Gastroesophageal sphincter (tissue), 4 donors: ENCODE measurements around the gene GDPD5. TPM values are rescaled to one million over a fixed set of nuclear protein-coding genes. Genes with fewer than 3 reads are reported as not detected.

Source experiments
- ATAC-seq: fragments of 150-250 bp; one replicate; pipeline ENCODE4 v1.9.1; 2016; ENCODE audit warnings: mild to moderate bottlenecking, moderate library complexity
- H3K27ac ChIP-seq, 4 donors: fragments of 200-600 bp; sonication (generic) in 3 of 4; 1 replicate in 3 of 4; 2 replicates in 1 of 4; pipeline ENCODE4 v1.5.1; 2016 to 2019
- H3K27me3 ChIP-seq: fragments of 200-600 bp; sonication (generic); one replicate; pipeline ENCODE4 v1.5.1; 2019
- H3K36me3 ChIP-seq, 2 donors: fragments of 200-600 bp; sonication (generic); one replicate each; pipeline ENCODE4 v1.5.1; 2019; ENCODE audit warnings: control low read depth in 1 of 2
- H3K4me1 ChIP-seq, 3 donors: fragments of 200-600 bp; sonication (generic); 1 replicate in 2 of 3; 2 replicates in 1 of 3; pipeline ENCODE4 v1.5.1; 2016 to 2019; ENCODE audit warnings: control low read depth in 2 of 3
- H3K4me3 ChIP-seq, 2 donors: fragments of 200-600 bp; sonication (generic); one replicate each; pipeline ENCODE4 v1.5.1; 2019; ENCODE audit warnings: mild to moderate bottlenecking in 1 of 2, moderate library complexity in 1 of 2
- H3K9me3 ChIP-seq, 3 donors: fragments of 200-600 bp; sonication (generic); one replicate each; pipeline ENCODE4 v1.5.1; 2017 to 2019; ENCODE audit warnings: control low read depth in 2 of 3
- EP300 ChIP-seq: sonication (generic); formaldehyde crosslinking; IDR thresholded peaks from one replicate; pipeline ENCODE4 v1.6.1; 2017; ENCODE audit warnings: antibody characterized with exemption, mild to moderate bottlenecking
- POLR2A ChIP-seq, 2 donors: fragments of 450-650 bp; IDR thresholded peaks; one replicate each; pipeline ENCODE4 v1.6.1; 2017; ENCODE audit warnings: antibody characterized with exemption in 2 of 2, mild to moderate bottlenecking in 2 of 2, moderate library complexity in 1 of 2
- POLR2AphosphoS5 ChIP-seq: sonication (generic); formaldehyde crosslinking; IDR thresholded peaks from one replicate; pipeline ENCODE4 v1.6.1; 2017; ENCODE audit warnings: antibody characterized with exemption
- WGBS, 2 donors: methylation state at CpG; one replicate each; pipeline ENCODE4 v1.1.5; 2018; ENCODE audit warnings: low coverage in 1 of 2; 5-methylcytosine and 5-hydroxymethylcytosine counted together
- total RNA-seq, 4 donors: library from RNA; depleted of rRNA; stranded (reverse); fragments of >200 nt; gene quantifications; one replicate each; pipeline ENCODE4 v1.1.0, GENCODE V29; 2016
- TF ChIP-seq, protein P1 (sequence below), 4 experiments: fragments of 200-600 bp in 2 of 4; fragments of 450-650 bp in 2 of 4; sonication (generic) in 1 of 4; IDR thresholded peaks; one replicate each; pipeline ENCODE4 v1.5.1; 2017 to 2019; ENCODE audit warnings: antibody characterized with exemption in 4 of 4, mild to moderate bottlenecking in 2 of 4, moderate library complexity in 2 of 4

GDPD5 gene
- total RNA-seq, 4 donors from 2014 or later = 3.8 to 9.3 (median 6.4) TPM

GRCh38 chr11:75442161-75442885, 83.4 kb downstream of the GDPD5 start:
- WGBS, 2 donors = 93% methylated on average over 3 of the region's 15 CpGs; no CpG with 5 or more reads in 1 of the 2 donors
- TF ChIP-seq EP300 (no peak), POLR2AphosphoS5 (no peak), POLR2A (IDR thresholded peaks at IDR 0.05) (no peak)
- TF ChIP-seq, protein P1, sequence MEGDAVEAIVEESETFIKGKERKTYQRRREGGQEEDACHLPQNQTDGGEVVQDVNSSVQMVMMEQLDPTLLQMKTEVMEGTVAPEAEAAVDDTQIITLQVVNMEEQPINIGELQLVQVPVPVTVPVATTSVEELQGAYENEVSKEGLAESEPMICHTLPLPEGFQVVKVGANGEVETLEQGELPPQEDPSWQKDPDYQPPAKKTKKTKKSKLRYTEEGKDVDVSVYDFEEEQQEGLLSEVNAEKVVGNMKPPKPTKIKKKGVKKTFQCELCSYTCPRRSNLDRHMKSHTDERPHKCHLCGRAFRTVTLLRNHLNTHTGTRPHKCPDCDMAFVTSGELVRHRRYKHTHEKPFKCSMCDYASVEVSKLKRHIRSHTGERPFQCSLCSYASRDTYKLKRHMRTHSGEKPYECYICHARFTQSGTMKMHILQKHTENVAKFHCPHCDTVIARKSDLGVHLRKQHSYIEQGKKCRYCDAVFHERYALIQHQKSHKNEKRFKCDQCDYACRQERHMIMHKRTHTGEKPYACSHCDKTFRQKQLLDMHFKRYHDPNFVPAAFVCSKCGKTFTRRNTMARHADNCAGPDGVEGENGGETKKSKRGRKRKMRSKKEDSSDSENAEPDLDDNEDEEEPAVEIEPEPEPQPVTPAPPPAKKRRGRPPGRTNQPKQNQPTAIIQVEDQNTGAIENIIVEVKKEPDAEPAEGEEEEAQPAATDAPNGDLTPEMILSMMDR (IDR thresholded peaks at IDR 0.05) = no peak
- no peaks in the 10 kb centered on the region for H3K9me3 ChIP-seq
- H3K27ac ChIP-seq = no peak overlapping the region
- no peak overlapping the region for H3K4me3 ChIP-seq
- peaks cover 0 to 15% (median 0%) of the 10 kb centered on the region in 3 donors for H3K4me1 ChIP-seq
- no peak for ATAC-seq
- H3K36me3 ChIP-seq = peaks cover 0 to 7% of the 10 kb centered on the region in 2 donors
- peaks cover 4% of the 10 kb centered on the region for H3K27me3 ChIP-seq

DNA sequence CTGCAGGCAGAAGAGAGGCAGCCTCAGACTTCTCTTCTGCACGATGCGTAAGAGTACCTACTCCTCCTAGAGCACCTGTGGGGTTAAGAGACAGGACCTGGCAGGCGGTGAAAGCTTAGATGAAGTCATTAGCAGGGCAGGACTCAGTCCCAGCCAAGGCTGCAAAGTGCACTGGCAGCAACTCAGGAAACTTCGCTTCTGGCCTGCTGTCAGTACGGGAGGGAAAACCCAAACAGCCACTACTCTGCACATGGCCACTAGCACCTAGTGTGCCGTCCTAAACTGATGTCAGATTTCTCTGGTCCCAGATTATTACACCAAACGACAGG, 84.0 kb downstream of the GDPD5 start:
- peaks cover 0 to 7% of the 10 kb centered on the region in 2 donors for H3K36me3 ChIP-seq
- peaks cover 0 to 15% (median 0%) of the 10 kb centered on the region in 3 donors for H3K4me1 ChIP-seq
- no peak overlapping the region for H3K27ac ChIP-seq
- no peaks in the 10 kb centered on the region for H3K9me3 ChIP-seq
- no peak overlapping the region for H3K4me3 ChIP-seq
- peaks cover 4% of the 10 kb centered on the region for H3K27me3 ChIP-seq
- TF ChIP-seq EP300 = no peak
- TF ChIP-seq, protein P1 (IDR thresholded peaks at IDR 0.05) = no peak
- TF ChIP-seq POLR2AphosphoS5 = no peak
- no peak for TF ChIP-seq POLR2A (IDR thresholded peaks at IDR 0.05)
- ATAC-seq = no peak
- WGBS, 2 donors = 29 to 40% methylated on average over 5 of the region's 7 CpGs

GRCh38 chr11:75440960-75441803, 84.6 kb downstream of the GDPD5 start:
- H3K27ac ChIP-seq = no peak overlapping the region
- TF ChIP-seq, protein P1 (IDR thresholded peaks at IDR 0.05) = no peak
- no peak for TF ChIP-seq EP300
- no peak for TF ChIP-seq POLR2A (IDR thresholded peaks at IDR 0.05)
- TF ChIP-seq POLR2AphosphoS5 = no peak
- no peak for ATAC-seq
- peaks cover 4% of the 10 kb centered on the region for H3K27me3 ChIP-seq
- H3K36me3 ChIP-seq = peaks cover 0 to 7% of the 10 kb centered on the region in 2 donors
- no peaks in the 10 kb centered on the region for H3K9me3 ChIP-seq
- no peak overlapping the region for H3K4me3 ChIP-seq
- 85% methylated on average over 4 of the region's 27 CpGs; no CpG with 5 or more reads in 1 of the 2 donors for WGBS, 2 donors
- H3K4me1 ChIP-seq = peaks cover 0 to 15% (median 0%) of the 10 kb centered on the region in 3 donors

DNA sequence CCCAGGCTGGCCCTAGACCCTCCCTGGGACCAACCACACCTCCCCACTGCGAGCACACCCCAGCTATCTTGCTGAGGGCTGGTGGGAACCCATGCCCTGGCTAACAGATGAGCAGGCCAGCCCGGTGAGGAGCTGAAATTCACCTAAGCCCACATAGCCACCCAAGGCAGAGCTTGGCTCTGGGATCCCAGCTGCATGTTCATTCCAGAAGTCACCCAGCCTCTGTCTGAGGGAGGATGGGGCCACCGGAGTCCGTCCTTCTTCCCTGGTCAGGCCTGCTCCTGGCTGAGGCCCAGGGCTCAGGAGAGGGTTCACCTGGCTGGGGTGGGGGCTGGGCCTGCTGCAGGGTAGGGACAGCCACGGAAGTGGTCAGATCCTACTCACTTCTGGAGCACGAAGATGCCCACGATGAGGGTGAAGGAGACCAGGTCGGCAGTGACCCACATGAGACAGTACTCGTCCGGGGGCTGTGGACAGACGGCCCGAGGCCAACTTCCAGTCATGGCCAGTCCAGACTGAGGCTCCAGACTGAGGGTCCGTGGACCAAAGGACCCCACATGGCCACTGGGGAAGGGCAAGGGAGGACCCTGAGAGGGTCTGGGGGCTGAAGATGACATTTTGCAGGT, 86.1 kb downstream of the GDPD5 start:
- Histone ChIP-seq H3K9me3 (no peaks in the 10 kb centered on the region), H3K4me1 (peaks cover 0 to 11% (median 0%) of the 10 kb centered on the region in 3 donors), H3K4me3 (no peak overlapping the region), H3K36me3 (peaks cover 0 to 17% of the 10 kb centered on the region in 2 donors), H3K27ac (no peak overlapping the region), H3K27me3 (peaks cover 2% of the 10 kb centered on the region)
- ATAC-seq = no peak
- TF ChIP-seq POLR2A (IDR thresholded peaks at IDR 0.05) (no peak), POLR2AphosphoS5 (no peak), EP300 (no peak)
- TF ChIP-seq, protein P1 (IDR thresholded peaks at IDR 0.05) = no peak
- WGBS, 2 donors = 90% methylated on average over 4 of the region's 13 CpGs; no CpG with 5 or more reads in 1 of the 2 donors
